ENCODE measurements around the gene WDR17.
"Not testable (repeated sequence)": the region's sequence is repeated elsewhere in the genome, so short reads cannot be mapped to it uniquely, and the experiment has no call there.

The WDR17 gene

DNA sequence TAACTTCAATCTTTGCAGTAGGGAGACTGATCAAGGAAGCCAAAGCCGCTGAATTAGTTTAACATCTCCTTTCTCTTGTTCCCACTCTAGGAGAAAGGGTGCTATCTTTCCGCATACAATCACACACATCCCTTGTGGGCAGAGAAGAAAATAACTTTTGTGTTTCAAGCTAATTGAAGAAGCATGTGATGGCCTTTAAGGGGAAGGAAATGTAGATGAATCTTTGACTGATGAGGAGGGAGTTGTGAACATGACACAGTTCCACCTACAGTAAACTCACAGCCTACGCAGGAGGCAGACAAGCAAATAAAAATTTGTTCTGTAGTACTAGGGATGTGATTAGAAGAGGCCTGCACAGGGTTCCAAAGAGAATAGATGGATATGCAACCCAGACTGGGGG is 144.5 kb downstream of the WDR17 start:
- Histone ChIP-seq H3K4me1 (ENCODE audit: insufficient read depth, poor library complexity, severe bottlenecking) (no peaks in the 10 kb centered on the region), H3K27ac (ENCODE audit: poor library complexity, severe bottlenecking) (no peak overlapping the region), H3K27me3 (ENCODE audit: insufficient read depth, poor library complexity, severe bottlenecking) (no peaks in the 10 kb centered on the region), H3K9me3 (ENCODE audit: severe bottlenecking) (no peaks in the 10 kb centered on the region), H3K4me3 (ENCODE audit: severe bottlenecking) (no peak overlapping the region), H3K36me3 (ENCODE audit: low read depth) (no peaks in the 10 kb centered on the region)
- TF ChIP-seq CTCF (IDR thresholded peaks at IDR 0.05; ENCODE audit: poor library complexity, severe bottlenecking), result no peak
- no peak for ATAC-seq (ENCODE audit: low read depth)
- no peak for DNase-seq (ENCODE audit: low spot score)

GRCh38 chr4:176210579-176211296 is 145.1 kb downstream of the WDR17 start:
- no peak for TF ChIP-seq CTCF (IDR thresholded peaks at IDR 0.05; ENCODE audit: poor library complexity, severe bottlenecking)
- H3K4me1 ChIP-seq (ENCODE audit: insufficient read depth, poor library complexity, severe bottlenecking), result no peaks in the 10 kb centered on the region
- H3K27me3 ChIP-seq (ENCODE audit: insufficient read depth, poor library complexity, severe bottlenecking), result no peaks in the 10 kb centered on the region
- H3K4me3 ChIP-seq (ENCODE audit: severe bottlenecking), result no peak overlapping the region
- no peak for DNase-seq (ENCODE audit: low spot score)
- H3K36me3 ChIP-seq (ENCODE audit: low read depth), result no peaks in the 10 kb centered on the region
- no peak for ATAC-seq (ENCODE audit: low read depth)
- H3K27ac ChIP-seq (ENCODE audit: poor library complexity, severe bottlenecking), result no peak overlapping the region
- H3K9me3 ChIP-seq (ENCODE audit: severe bottlenecking), result no peaks in the 10 kb centered on the region

DNA sequence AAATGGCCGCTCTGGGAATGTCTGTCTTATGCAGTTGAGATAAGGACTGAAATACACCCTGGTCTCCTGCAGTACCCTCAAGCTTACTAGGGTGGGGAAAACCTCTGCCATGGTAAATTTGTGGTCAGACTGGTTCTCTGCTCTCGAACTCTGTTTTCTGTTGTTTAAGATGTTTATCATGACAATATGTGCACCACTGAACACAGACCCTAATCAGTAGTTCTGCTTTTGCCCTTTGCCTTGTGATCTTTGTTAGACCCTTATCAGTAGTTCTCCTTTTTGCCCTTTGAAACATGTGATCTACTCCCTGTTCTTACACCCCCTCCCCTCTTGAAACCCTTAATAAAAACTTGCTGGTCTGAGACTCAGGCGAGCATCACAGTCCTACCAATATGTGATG is 146.7 kb downstream of the WDR17 start:
- not testable (repeated sequence) for H3K4me3 ChIP-seq (ENCODE audit: severe bottlenecking); H3K4me1 ChIP-seq (ENCODE audit: insufficient read depth, poor library complexity, severe bottlenecking); H3K36me3 ChIP-seq (ENCODE audit: low read depth); H3K9me3 ChIP-seq (ENCODE audit: severe bottlenecking); DNase-seq (ENCODE audit: low spot score); ATAC-seq (ENCODE audit: low read depth); H3K27ac ChIP-seq (ENCODE audit: poor library complexity, severe bottlenecking); H3K27me3 ChIP-seq (ENCODE audit: insufficient read depth, poor library complexity, severe bottlenecking)

DNA sequence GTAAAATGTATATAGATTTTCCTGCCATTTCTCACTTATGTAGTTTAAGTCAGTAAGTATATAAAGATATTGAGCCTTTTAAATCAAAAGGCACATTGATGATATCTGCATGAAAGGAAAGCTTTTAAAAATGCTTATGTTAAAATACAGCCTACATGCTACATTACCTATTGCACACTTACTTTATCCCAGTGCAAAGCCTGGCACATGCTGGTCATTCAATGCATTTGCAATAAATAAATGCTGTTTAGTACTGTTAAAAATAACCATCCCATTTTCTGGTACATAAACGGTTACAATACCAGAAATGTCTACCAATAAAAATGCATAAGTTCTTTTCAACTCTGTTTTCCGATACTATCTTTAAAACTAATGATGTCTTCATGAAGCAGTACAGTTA is 151.9 kb downstream of the WDR17 start:
- no peaks in the 10 kb centered on the region for H3K9me3 ChIP-seq (ENCODE audit: severe bottlenecking)
- H3K4me3 ChIP-seq (ENCODE audit: severe bottlenecking), result no peak overlapping the region
- peak; percentile 14 for TF ChIP-seq CTCF (IDR thresholded peaks at IDR 0.05; ENCODE audit: poor library complexity, severe bottlenecking)
- no peaks in the 10 kb centered on the region for H3K4me1 ChIP-seq (ENCODE audit: insufficient read depth, poor library complexity, severe bottlenecking)
- H3K36me3 ChIP-seq (ENCODE audit: low read depth), result no peaks in the 10 kb centered on the region
- DNase-seq (ENCODE audit: low spot score) (no peak), ATAC-seq (ENCODE audit: low read depth) (no peak)
- no peaks in the 10 kb centered on the region for H3K27me3 ChIP-seq (ENCODE audit: insufficient read depth, poor library complexity, severe bottlenecking)
- H3K27ac ChIP-seq (ENCODE audit: poor library complexity, severe bottlenecking), result no peak overlapping the region

GRCh38 chr4:176222149-176222548 is 156.5 kb downstream of the WDR17 start:
- no peak for DNase-seq (ENCODE audit: low spot score)
- TF ChIP-seq CTCF (IDR thresholded peaks at IDR 0.05; ENCODE audit: poor library complexity, severe bottlenecking), result no peak

More at GRCh38 chr4:176222149-176222548, 156.5 kb downstream of the WDR17 start:
- Histone ChIP-seq H3K9me3 (ENCODE audit: severe bottlenecking) (no peaks in the 10 kb centered on the region), H3K27ac (ENCODE audit: poor library complexity, severe bottlenecking) (no peak overlapping the region), H3K36me3 (ENCODE audit: low read depth) (no peaks in the 10 kb centered on the region), H3K4me3 (ENCODE audit: severe bottlenecking) (no peak overlapping the region), H3K27me3 (ENCODE audit: insufficient read depth, poor library complexity, severe bottlenecking) (no peaks in the 10 kb centered on the region), H3K4me1 (ENCODE audit: insufficient read depth, poor library complexity, severe bottlenecking) (no peaks in the 10 kb centered on the region)
- ATAC-seq (ENCODE audit: low read depth), result no peak
